GM23338 (cell line): ENCODE measurements around the gene NXPH3. TPM values are rescaled to one million over a fixed set of nuclear protein-coding genes. Genes with fewer than 3 reads are reported as not detected.

Experiments
- ATAC-seq: fragments of 200-7000 bp; cut with Tn5 transposase; 3 replicates; pipeline ENCODE4 v1.9.1; 2020
- DNase-seq: peaks from one replicate; pipeline ENCODE4 v3.0.0-alpha.2; 2015; ENCODE audit warnings: low spot score
- H2AFZ ChIP-seq: fragments of 200-600 bp; sonication (generic); 2 replicates; pipeline ENCODE4 v1.8.0; 2016; ENCODE audit warnings: antibody characterized with exemption, mild to moderate bottlenecking, moderate library complexity
- H3F3A ChIP-seq: fragments of 200-600 bp; sonication (generic); replicated peaks from 2 replicates; pipeline ENCODE4 v1.8.0; 2017; ENCODE audit warnings: antibody characterized with exemption, mixed run types, low read depth
- H3K27ac ChIP-seq: fragments of 200-600 bp; sonication (generic); 2 replicates; pipeline ENCODE4 v1.6.1; 2016; ENCODE audit warnings: low read depth
- H3K27me3 ChIP-seq: fragments of 200-600 bp; sonication (generic); 2 replicates; pipeline ENCODE4 v1.8.0; 2016; ENCODE audit warnings: mild to moderate bottlenecking, mixed run types, moderate library complexity; ENCODE audit not compliant: insufficient read depth
- H3K36me3 ChIP-seq: fragments of 200-600 bp; sonication (generic); 2 replicates; pipeline ENCODE4 v1.8.0; 2016; ENCODE audit warnings: mild to moderate bottlenecking; ENCODE audit not compliant: insufficient read depth
- H3K4me1 ChIP-seq: fragments of 200-600 bp; sonication (generic); 2 replicates; pipeline ENCODE4 v1.8.0; 2016; ENCODE audit warnings: mild to moderate bottlenecking, moderate library complexity; ENCODE audit not compliant: insufficient read depth
- H3K4me2 ChIP-seq: fragments of 200-600 bp; sonication (generic); 2 replicates; pipeline ENCODE4 v1.7.1; 2017; ENCODE audit warnings: mixed run types
- H3K4me3 ChIP-seq: fragments of 200-600 bp; sonication (generic); 2 replicates; pipeline ENCODE4 v1.6.1; 2016; ENCODE audit warnings: mixed run types
- H3K79me2 ChIP-seq: fragments of 200-600 bp; sonication (generic); replicated peaks from 2 replicates; pipeline ENCODE4 v1.8.0; 2017; ENCODE audit warnings: mild to moderate bottlenecking; ENCODE audit not compliant: insufficient read depth
- H3K9me2 ChIP-seq: fragments of 200-600 bp; sonication (generic); 2 replicates; pipeline ENCODE4 v1.8.0; 2017; ENCODE audit not compliant: insufficient read depth
- H4K20me1 ChIP-seq: fragments of 200-600 bp; sonication (generic); replicated peaks from 2 replicates; pipeline ENCODE4 v1.8.0; 2017; ENCODE audit warnings: mild to moderate bottlenecking; ENCODE audit not compliant: insufficient read depth
- H3K27ac Mint-ChIP-seq: 2 replicates; pipeline ENCODE4 v1.8.0; 2020; ENCODE audit warnings: inconsistent platforms, mild to moderate bottlenecking, moderate library complexity, mixed read lengths
- H3K27me3 Mint-ChIP-seq: 3 replicates; pipeline ENCODE4 v1.8.0; 2022; ENCODE audit warnings: low read depth, mild to moderate bottlenecking, moderate library complexity, mixed read lengths, inconsistent platforms; ENCODE audit not compliant: insufficient read depth, poor library complexity
- H3K36me3 Mint-ChIP-seq: 3 replicates; pipeline ENCODE4 v1.8.0; 2021; ENCODE audit warnings: low read depth, mild to moderate bottlenecking, inconsistent platforms, moderate library complexity, mixed read lengths
- H3K4me1 Mint-ChIP-seq: 3 replicates; pipeline ENCODE4 v1.8.0; 2020; ENCODE audit warnings: mild to moderate bottlenecking, inconsistent platforms, mixed read lengths
- H3K4me3 Mint-ChIP-seq: 3 replicates; pipeline ENCODE4 v1.8.0; 2021; ENCODE audit warnings: moderate library complexity, mild to moderate bottlenecking, inconsistent platforms, mixed read lengths
- H3K9me3 Mint-ChIP-seq: 3 replicates; pipeline ENCODE4 v1.8.0; 2020; ENCODE audit warnings: moderate library complexity, mild to moderate bottlenecking, inconsistent platforms, mixed read lengths
- CREB1 ChIP-seq: fragments of 250-450 bp; sonication (Bioruptor Pico); IDR thresholded peaks from 2 replicates; pipeline ENCODE4 v1.5.0; 2020; ENCODE audit warnings: low read depth, mild to moderate bottlenecking, moderate library complexity
- EZH2 ChIP-seq: fragments of 200-600 bp; sonication (generic); IDR thresholded peaks from one replicate; pipeline ENCODE4 v1.8.0; 2017; ENCODE audit warnings: antibody characterized with exemption, mild to moderate bottlenecking, low read depth; ENCODE audit not compliant: unreplicated experiment
- EZH2phosphoT487 ChIP-seq: fragments of 200-600 bp; sonication (generic); IDR thresholded peaks from one replicate; pipeline ENCODE4 v1.8.1; 2018; ENCODE audit warnings: antibody characterized with exemption; ENCODE audit not compliant: unreplicated experiment
- POLR2AphosphoS5 ChIP-seq: IDR thresholded peaks from 2 replicates; pipeline ENCODE4 v1.6.1; 2016; ENCODE audit warnings: antibody characterized with exemption, low read depth
- REST ChIP-seq: IDR thresholded peaks from one replicate; pipeline ENCODE4 v1.6.1; 2018; ENCODE audit warnings: antibody characterized with exemption; ENCODE audit not compliant: unreplicated experiment
- ZNF114 ChIP-seq: fragments of 250-450 bp; sonication (Bioruptor Pico); IDR thresholded peaks from 2 replicates; pipeline ENCODE4 v1.5.0; 2020; ENCODE audit warnings: mild to moderate bottlenecking, moderate library complexity
- ZNF331 ChIP-seq: fragments of 250-450 bp; sonication (Bioruptor Pico); IDR thresholded peaks from 2 replicates; pipeline ENCODE4 v1.5.0; 2020; ENCODE audit warnings: low read depth, mild to moderate bottlenecking, moderate library complexity
- polyA plus RNA-seq: library from polyadenylated mRNA; unstranded; fragments of >200 nt; fragmentation: Nextera tagmentation; extraction: Ambion mirVana; gene quantifications from 2 replicates; pipeline ENCODE4 v1.2.1, GENCODE V29; 2016
- total RNA-seq: library from RNA; depleted of rRNA; stranded (reverse); fragments of >200 nt; shearing (Covaris generic); gene quantifications from 2 replicates; pipeline ENCODE4 v1.2.3, GENCODE V29; 2014
- TF ChIP-seq, protein P1 (sequence below): fragments of 250-450 bp; sonication (Bioruptor Pico); IDR thresholded peaks from 2 replicates; pipeline ENCODE4 v1.5.0; 2020; ENCODE audit warnings: mild to moderate bottlenecking, moderate library complexity
- TF ChIP-seq, protein P2 (sequence below), 2 experiments: fragments of 200-600 bp in 1 of 2; sonication (generic) in 1 of 2; conservative IDR thresholded peaks; 2 replicates each; pipeline versions ENCODE4 v1.5.1 to v1.6.1; 2016 to 2017; ENCODE audit warnings: antibody characterized with exemption in 2 of 2, low read depth in 2 of 2, mild to moderate bottlenecking in 2 of 2, moderate library complexity in 1 of 2

The NXPH3 gene
- total and polyA plus RNA-seq, 2 experiments from 2014 or later, result 0.23 to 2.7 TPM

DNA sequence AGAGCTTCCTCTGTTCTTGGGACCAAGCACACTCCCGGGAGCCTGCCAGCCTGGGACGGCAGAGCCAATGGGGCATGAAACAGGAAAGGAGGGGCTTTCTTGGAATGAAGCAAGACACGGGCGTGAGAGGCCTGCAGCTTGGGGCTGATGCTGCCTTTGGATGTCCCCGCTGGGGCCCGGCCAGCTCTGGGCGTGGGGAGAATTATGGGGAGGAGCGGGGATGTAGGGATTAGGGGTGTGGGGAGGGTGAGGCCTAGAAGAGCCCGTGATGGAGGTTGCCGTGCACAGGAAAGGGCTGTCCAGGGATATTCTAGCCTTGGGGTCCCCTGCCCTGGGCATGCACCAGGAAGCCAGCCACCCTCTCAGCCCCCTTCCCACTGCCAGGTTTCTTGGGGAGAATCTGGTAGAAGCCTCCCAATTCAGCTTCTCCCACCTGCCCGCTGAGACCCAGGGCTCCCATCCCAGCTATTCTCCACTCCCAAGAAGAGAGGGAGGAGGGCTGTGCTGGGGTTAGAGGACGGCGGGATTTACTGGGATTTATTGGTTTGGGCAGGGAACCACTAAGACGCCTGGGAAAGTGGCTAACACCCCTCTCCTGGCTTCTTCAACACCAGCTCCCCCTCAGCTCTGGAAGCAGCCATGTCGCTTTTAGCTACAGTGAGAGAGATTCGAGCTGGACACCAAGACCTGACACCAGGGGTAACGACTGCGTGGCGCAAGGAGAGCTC, 20.0 kb upstream of the NXPH3 start:
- Histone ChIP-seq H3F3A (no peaks in the 10 kb centered on the region), H3K27ac (no peak overlapping the region), H3K9me2 (no peaks in the 10 kb centered on the region), H3K4me3 (0 out of 2 replicates have a peak overlapping the region, but pooled peaks have one; percentile 31), H3K4me2 (peak overlapping the region; percentile 75), H3K27me3 (no peaks in the 10 kb centered on the region; the same call in 1 of the 2 replicates), H3K36me3 (no peaks in the 10 kb centered on the region), H2AFZ (peak overlapping the region; percentile 97), H3K4me1 (no peaks in the 10 kb centered on the region; the same call in 1 of the 2 replicates), H4K20me1 (no peaks in the 10 kb centered on the region), H3K79me2 (no peaks in the 10 kb centered on the region)
- Mint-ChIP-seq H3K36me3 (no peaks in the 10 kb centered on the region), H3K9me3 (no peaks in the 10 kb centered on the region), H3K27me3 (peaks cover 17% of the 10 kb centered on the region), H3K4me1 (peaks cover 12% of the 10 kb centered on the region), H3K27ac (no peak overlapping the region), H3K4me3 (no peak overlapping the region)
- no peak for TF ChIP-seq ZNF114 (CRISPR knock-in tag)
- no peak for TF ChIP-seq ZNF331 (CRISPR knock-in tag)
- TF ChIP-seq CREB1 (CRISPR knock-in tag), result no peak
- TF ChIP-seq EZH2, result no peak
- TF ChIP-seq, protein P1, sequence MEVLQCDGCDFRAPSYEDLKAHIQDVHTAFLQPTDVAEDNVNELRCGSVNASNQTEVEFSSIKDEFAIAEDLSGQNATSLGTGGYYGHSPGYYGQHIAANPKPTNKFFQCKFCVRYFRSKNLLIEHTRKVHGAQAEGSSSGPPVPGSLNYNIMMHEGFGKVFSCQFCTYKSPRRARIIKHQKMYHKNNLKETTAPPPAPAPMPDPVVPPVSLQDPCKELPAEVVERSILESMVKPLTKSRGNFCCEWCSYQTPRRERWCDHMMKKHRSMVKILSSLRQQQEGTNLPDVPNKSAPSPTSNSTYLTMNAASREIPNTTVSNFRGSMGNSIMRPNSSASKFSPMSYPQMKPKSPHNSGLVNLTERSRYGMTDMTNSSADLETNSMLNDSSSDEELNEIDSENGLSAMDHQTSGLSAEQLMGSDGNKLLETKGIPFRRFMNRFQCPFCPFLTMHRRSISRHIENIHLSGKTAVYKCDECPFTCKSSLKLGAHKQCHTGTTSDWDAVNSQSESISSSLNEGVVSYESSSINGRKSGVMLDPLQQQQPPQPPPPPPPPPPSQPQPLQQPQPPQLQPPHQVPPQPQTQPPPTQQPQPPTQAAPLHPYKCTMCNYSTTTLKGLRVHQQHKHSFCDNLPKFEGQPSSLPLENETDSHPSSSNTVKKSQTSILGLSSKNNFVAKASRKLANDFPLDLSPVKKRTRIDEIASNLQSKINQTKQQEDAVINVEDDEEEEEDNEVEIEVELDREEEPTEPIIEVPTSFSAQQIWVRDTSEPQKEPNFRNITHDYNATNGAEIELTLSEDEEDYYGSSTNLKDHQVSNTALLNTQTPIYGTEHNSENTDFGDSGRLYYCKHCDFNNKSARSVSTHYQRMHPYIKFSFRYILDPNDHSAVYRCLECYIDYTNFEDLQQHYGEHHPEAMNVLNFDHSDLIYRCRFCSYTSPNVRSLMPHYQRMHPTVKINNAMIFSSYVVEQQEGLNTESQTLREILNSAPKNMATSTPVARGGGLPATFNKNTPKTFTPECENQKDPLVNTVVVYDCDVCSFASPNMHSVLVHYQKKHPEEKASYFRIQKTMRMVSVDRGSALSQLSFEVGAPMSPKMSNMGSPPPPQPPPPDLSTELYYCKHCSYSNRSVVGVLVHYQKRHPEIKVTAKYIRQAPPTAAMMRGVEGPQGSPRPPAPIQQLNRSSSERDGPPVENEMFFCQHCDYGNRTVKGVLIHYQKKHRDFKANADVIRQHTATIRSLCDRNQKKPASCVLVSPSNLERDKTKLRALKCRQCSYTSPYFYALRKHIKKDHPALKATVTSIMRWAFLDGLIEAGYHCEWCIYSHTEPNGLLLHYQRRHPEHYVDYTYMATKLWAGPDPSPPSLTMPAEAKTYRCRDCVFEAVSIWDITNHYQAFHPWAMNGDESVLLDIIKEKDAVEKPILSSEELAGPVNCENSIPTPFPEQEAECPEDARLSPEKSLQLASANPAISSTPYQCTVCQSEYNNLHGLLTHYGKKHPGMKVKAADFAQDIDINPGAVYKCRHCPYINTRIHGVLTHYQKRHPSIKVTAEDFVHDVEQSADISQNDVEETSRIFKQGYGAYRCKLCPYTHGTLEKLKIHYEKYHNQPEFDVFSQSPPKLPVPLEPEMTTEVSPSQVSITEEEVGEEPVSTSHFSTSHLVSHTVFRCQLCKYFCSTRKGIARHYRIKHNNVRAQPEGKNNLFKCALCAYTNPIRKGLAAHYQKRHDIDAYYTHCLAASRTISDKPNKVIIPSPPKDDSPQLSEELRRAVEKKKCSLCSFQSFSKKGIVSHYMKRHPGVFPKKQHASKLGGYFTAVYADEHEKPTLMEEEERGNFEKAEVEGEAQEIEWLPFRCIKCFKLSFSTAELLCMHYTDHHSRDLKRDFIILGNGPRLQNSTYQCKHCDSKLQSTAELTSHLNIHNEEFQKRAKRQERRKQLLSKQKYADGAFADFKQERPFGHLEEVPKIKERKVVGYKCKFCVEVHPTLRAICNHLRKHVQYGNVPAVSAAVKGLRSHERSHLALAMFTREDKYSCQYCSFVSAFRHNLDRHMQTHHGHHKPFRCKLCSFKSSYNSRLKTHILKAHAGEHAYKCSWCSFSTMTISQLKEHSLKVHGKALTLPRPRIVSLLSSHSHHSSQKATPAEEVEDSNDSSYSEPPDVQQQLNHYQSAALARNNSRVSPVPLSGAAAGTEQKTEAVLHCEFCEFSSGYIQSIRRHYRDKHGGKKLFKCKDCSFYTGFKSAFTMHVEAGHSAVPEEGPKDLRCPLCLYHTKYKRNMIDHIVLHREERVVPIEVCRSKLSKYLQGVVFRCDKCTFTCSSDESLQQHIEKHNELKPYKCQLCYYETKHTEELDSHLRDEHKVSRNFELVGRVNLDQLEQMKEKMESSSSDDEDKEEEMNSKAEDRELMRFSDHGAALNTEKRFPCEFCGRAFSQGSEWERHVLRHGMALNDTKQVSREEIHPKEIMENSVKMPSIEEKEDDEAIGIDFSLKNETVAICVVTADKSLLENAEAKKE (CRISPR knock-in tag), result no peak
- no peak for TF ChIP-seq POLR2AphosphoS5
- TF ChIP-seq, protein P2, sequence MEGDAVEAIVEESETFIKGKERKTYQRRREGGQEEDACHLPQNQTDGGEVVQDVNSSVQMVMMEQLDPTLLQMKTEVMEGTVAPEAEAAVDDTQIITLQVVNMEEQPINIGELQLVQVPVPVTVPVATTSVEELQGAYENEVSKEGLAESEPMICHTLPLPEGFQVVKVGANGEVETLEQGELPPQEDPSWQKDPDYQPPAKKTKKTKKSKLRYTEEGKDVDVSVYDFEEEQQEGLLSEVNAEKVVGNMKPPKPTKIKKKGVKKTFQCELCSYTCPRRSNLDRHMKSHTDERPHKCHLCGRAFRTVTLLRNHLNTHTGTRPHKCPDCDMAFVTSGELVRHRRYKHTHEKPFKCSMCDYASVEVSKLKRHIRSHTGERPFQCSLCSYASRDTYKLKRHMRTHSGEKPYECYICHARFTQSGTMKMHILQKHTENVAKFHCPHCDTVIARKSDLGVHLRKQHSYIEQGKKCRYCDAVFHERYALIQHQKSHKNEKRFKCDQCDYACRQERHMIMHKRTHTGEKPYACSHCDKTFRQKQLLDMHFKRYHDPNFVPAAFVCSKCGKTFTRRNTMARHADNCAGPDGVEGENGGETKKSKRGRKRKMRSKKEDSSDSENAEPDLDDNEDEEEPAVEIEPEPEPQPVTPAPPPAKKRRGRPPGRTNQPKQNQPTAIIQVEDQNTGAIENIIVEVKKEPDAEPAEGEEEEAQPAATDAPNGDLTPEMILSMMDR (conservative IDR thresholded peaks at IDR 0.05; ENCODE audit: low read depth in 2 of 2), result no peak
- TF ChIP-seq REST, result no peak
- no peak for TF ChIP-seq EZH2phosphoT487
- peak; percentile 21; the same call in 2 of the 3 replicates for ATAC-seq
- no peak for DNase-seq
